Endothelial cell of umbilical vein (primary cell): ENCODE data around the gene IFI27L2.

Experiments used
- EZH2 ChIP-seq: IDR thresholded peaks from 2 replicates; pipeline ENCODE4 v1.6.1; 2012; ENCODE audit warnings: borderline replicate concordance, low read depth, mild to moderate bottlenecking, moderate library complexity, low read length, inconsistent platforms; ENCODE audit not compliant: severe bottlenecking
- JUN ChIP-seq: IDR thresholded peaks from 2 replicates; pipeline ENCODE4 v1.6.1; 2011; ENCODE audit warnings: borderline replicate concordance, low read depth; ENCODE audit not compliant: insufficient read length, insufficient read depth
- POLR2A ChIP-seq: IDR thresholded peaks from 2 replicates; pipeline ENCODE4 v1.6.1; 2012; ENCODE audit warnings: low read depth, mild to moderate bottlenecking, control low read depth, low read length
- POLR2AphosphoS5 ChIP-seq: IDR thresholded peaks from 2 replicates; pipeline ENCODE4 v1.6.1; 2012; ENCODE audit warnings: low read depth, mild to moderate bottlenecking, control low read depth, low read length, moderate library complexity; ENCODE audit not compliant: insufficient read depth
- TF ChIP-seq, protein P1 (sequence below), 2 donors: IDR thresholded peaks; 1 replicate in 1 of 2; 2 replicates in 1 of 2; pipeline ENCODE4 v1.5.1; 2011; ENCODE audit warnings: low read length in 2 of 2, mild to moderate bottlenecking in 2 of 2, moderate library complexity in 2 of 2, control low read depth in 1 of 2, inconsistent platforms in 1 of 2, low read depth in 1 of 2; ENCODE audit not compliant: insufficient read depth in 1 of 2; ENCODE audit errors: extremely low read depth in 1 of 2
- TF ChIP-seq, protein P2 (sequence below): IDR thresholded peaks from 2 replicates; pipeline ENCODE4 v1.6.1; 2011; ENCODE audit not compliant: insufficient read depth, insufficient read length

DNA sequence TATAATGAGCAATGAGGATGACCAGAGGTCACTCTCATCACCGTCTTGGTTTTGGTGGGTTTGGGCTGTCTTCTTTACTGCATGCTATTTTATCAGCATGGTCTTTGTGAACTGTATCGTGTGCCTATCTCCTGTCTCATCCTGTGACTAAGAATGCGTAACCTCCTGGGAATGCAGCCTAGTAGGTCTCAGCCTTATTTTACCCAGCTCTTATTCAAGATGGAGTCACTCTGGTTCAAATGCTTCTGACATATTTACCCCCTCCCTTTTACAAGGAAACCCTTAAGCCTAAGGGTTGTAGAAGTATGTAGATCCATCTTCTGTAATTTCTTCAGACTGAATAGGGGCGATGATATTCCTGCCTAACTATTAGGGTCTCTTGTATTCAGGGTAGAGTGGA, 39.9 kb downstream of the IFI27L2 start:
- no peak for TF ChIP-seq POLR2A
- TF ChIP-seq, protein P1, sequence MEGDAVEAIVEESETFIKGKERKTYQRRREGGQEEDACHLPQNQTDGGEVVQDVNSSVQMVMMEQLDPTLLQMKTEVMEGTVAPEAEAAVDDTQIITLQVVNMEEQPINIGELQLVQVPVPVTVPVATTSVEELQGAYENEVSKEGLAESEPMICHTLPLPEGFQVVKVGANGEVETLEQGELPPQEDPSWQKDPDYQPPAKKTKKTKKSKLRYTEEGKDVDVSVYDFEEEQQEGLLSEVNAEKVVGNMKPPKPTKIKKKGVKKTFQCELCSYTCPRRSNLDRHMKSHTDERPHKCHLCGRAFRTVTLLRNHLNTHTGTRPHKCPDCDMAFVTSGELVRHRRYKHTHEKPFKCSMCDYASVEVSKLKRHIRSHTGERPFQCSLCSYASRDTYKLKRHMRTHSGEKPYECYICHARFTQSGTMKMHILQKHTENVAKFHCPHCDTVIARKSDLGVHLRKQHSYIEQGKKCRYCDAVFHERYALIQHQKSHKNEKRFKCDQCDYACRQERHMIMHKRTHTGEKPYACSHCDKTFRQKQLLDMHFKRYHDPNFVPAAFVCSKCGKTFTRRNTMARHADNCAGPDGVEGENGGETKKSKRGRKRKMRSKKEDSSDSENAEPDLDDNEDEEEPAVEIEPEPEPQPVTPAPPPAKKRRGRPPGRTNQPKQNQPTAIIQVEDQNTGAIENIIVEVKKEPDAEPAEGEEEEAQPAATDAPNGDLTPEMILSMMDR (IDR thresholded peaks at IDR 0.05; ENCODE audit: extremely low read depth in 1 of 2, insufficient read depth in 1 of 2, low read depth in 1 of 2, low read length in 2 of 2), result no peak
- TF ChIP-seq, protein P2, sequence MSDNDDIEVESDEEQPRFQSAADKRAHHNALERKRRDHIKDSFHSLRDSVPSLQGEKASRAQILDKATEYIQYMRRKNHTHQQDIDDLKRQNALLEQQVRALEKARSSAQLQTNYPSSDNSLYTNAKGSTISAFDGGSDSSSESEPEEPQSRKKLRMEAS, result no peak
- no peak for TF ChIP-seq POLR2AphosphoS5
- TF ChIP-seq EZH2, result no peak
- TF ChIP-seq JUN, result no peak
